DND-41 (cell line): Measurements from ENCODE around the gene NFATC3.

Experiments
- ATAC-seq: fragments of 200-7000 bp; cut with Tn5 transposase; 3 replicates; pipeline ENCODE4 v1.9.1; 2021; ENCODE audit warnings: low read depth; ENCODE audit not compliant: insufficient read depth
- DNase-seq: peaks from one replicate; pipeline ENCODE4 v3.0.0-alpha.2; 2020
- H2AFZ ChIP-seq: 2 replicates; pipeline ENCODE4 v1.6.0; 2012; ENCODE audit warnings: low read depth, low read length
- H3K27ac ChIP-seq: 2 replicates; pipeline ENCODE4 v1.5.1; 2012; ENCODE audit warnings: low read length, inconsistent platforms
- H3K27me3 ChIP-seq: fragments of 200-600 bp; sonication (generic); 2 replicates; pipeline ENCODE4 v1.6.0; 2012; ENCODE audit warnings: low read length, mild to moderate bottlenecking, inconsistent platforms; ENCODE audit not compliant: insufficient read depth, poor library complexity
- H3K36me3 ChIP-seq: 2 replicates; pipeline ENCODE4 v1.5.1; 2012; ENCODE audit warnings: low read length, inconsistent platforms; ENCODE audit not compliant: insufficient read depth
- H3K4me1 ChIP-seq: 2 replicates; pipeline ENCODE4 v1.5.1; 2012; ENCODE audit warnings: mild to moderate bottlenecking, low read length; ENCODE audit not compliant: insufficient read depth
- H3K4me2 ChIP-seq: 2 replicates; pipeline ENCODE4 v1.6.0; 2012; ENCODE audit warnings: mild to moderate bottlenecking, moderate library complexity, low read length, inconsistent platforms; ENCODE audit not compliant: insufficient read depth
- H3K4me3 ChIP-seq, 2 experiments: fragments of 200-600 bp in 1 of 2; shearing (Covaris generic) in 1 of 2; 2 replicates each; pipeline ENCODE4 v1.5.1; 2012 to 2016; ENCODE audit warnings: inconsistent platforms in 2 of 2, low read length in 2 of 2, mild to moderate bottlenecking in 2 of 2, low read depth in 1 of 2, moderate library complexity in 1 of 2
- H3K79me2 ChIP-seq: 2 replicates; pipeline ENCODE4 v1.6.0; 2012; ENCODE audit warnings: low read length, inconsistent platforms; ENCODE audit not compliant: insufficient read depth
- H3K9ac ChIP-seq: 2 replicates; pipeline ENCODE4 v1.6.0; 2012; ENCODE audit warnings: low read depth, mild to moderate bottlenecking, inconsistent platforms, low read length, moderate library complexity
- H3K9me3 ChIP-seq: 2 replicates; pipeline ENCODE4 v1.5.1; 2012; ENCODE audit warnings: low read length, moderate library complexity, mild to moderate bottlenecking, inconsistent platforms; ENCODE audit not compliant: insufficient read depth, severe bottlenecking
- H4K20me1 ChIP-seq: 2 replicates; pipeline ENCODE4 v1.6.0; 2012; ENCODE audit warnings: low read length; ENCODE audit not compliant: insufficient read depth
- CTCF ChIP-seq: IDR thresholded peaks from 2 replicates; pipeline ENCODE4 v1.5.1; 2012; ENCODE audit warnings: borderline replicate concordance, low read length, moderate library complexity, mild to moderate bottlenecking; ENCODE audit not compliant: poor library complexity, severe bottlenecking; ENCODE audit errors: extremely low read depth
- EZH2 ChIP-seq: IDR thresholded peaks from 3 replicates; pipeline ENCODE4 v1.6.1; 2012; ENCODE audit warnings: borderline replicate concordance, low read depth, mild to moderate bottlenecking, moderate library complexity, low read length, inconsistent platforms; ENCODE audit not compliant: severe bottlenecking

NFATC3 gene

GRCh38 chr16:68190081-68190480 lies 104.9 kb downstream of the NFATC3 start:
- no peak overlapping the region for H3K4me2 ChIP-seq
- H3K27ac ChIP-seq = no peak overlapping the region
- H2AFZ ChIP-seq = no peak overlapping the region
- H3K4me3 ChIP-seq = no peak overlapping the region
- no peaks in the 10 kb centered on the region for H3K27me3 ChIP-seq
- DNase-seq (no peak), ATAC-seq (no peak)
- H3K36me3 ChIP-seq = peaks cover 85% of the 10 kb centered on the region
- peaks cover 4% of the 10 kb centered on the region; the same call in 1 of the 2 replicates for H4K20me1 ChIP-seq
- no peaks in the 10 kb centered on the region for H3K9me3 ChIP-seq
- no peaks in the 10 kb centered on the region for H3K4me1 ChIP-seq
- TF ChIP-seq CTCF (no peak), EZH2 (no peak)
- H3K9ac ChIP-seq = no peak overlapping the region
- peaks cover 5% of the 10 kb centered on the region for H3K79me2 ChIP-seq

GRCh38 chr16:68190736-68191510 lies 105.8 kb downstream of the NFATC3 start:
- H3K4me2 ChIP-seq = no peak overlapping the region
- H3K79me2 ChIP-seq = peaks cover 7% of the 10 kb centered on the region
- H3K4me1 ChIP-seq = no peaks in the 10 kb centered on the region
- H2AFZ ChIP-seq = no peak overlapping the region
- TF ChIP-seq CTCF (no peak), EZH2 (no peak)
- no peaks in the 10 kb centered on the region for H3K9me3 ChIP-seq
- no peak overlapping the region for H3K9ac ChIP-seq
- H4K20me1 ChIP-seq = peaks cover 4% of the 10 kb centered on the region; the same call in 1 of the 2 replicates
- H3K27me3 ChIP-seq = no peaks in the 10 kb centered on the region
- no peak for DNase-seq
- no peak for ATAC-seq
- H3K4me3 ChIP-seq = no peak overlapping the region
- H3K36me3 ChIP-seq = peaks cover 81% of the 10 kb centered on the region
- no peak overlapping the region for H3K27ac ChIP-seq

GRCh38 chr16:68194251-68194650 lies 109.1 kb downstream of the NFATC3 start:
- Histone ChIP-seq H3K4me1 (no peaks in the 10 kb centered on the region), H3K4me2 (no peak overlapping the region), H3K27ac (no peak overlapping the region), H3K4me3 (no peak overlapping the region), H3K9me3 (no peaks in the 10 kb centered on the region), H3K9ac (no peak overlapping the region), H2AFZ (no peak overlapping the region), H3K79me2 (peaks cover 10% of the 10 kb centered on the region), H4K20me1 (peaks cover 4% of the 10 kb centered on the region; the same call in 1 of the 2 replicates), H3K36me3 (peaks cover 54% of the 10 kb centered on the region), H3K27me3 (no peaks in the 10 kb centered on the region)
- DNase-seq = no peak
- TF ChIP-seq EZH2 = no peak
- TF ChIP-seq CTCF = no peak
- no peak for ATAC-seq
